NCI-H128 (cell line): ENCODE data around the gene FCRL3.
"Not testable (repeated sequence)": the region's sequence is repeated elsewhere in the genome, so short reads cannot be mapped to it uniquely, and the experiment has no call there.

Experiments used
- DNase-seq: peaks from one replicate; lab custom pipeline; 2025; ENCODE audit not compliant: unreplicated experiment; lab: John Stamatoyannopoulos, UW

The FCRL3 gene, protein sequence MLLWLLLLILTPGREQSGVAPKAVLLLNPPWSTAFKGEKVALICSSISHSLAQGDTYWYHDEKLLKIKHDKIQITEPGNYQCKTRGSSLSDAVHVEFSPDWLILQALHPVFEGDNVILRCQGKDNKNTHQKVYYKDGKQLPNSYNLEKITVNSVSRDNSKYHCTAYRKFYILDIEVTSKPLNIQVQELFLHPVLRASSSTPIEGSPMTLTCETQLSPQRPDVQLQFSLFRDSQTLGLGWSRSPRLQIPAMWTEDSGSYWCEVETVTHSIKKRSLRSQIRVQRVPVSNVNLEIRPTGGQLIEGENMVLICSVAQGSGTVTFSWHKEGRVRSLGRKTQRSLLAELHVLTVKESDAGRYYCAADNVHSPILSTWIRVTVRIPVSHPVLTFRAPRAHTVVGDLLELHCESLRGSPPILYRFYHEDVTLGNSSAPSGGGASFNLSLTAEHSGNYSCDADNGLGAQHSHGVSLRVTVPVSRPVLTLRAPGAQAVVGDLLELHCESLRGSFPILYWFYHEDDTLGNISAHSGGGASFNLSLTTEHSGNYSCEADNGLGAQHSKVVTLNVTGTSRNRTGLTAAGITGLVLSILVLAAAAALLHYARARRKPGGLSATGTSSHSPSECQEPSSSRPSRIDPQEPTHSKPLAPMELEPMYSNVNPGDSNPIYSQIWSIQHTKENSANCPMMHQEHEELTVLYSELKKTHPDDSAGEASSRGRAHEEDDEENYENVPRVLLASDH

DNA sequence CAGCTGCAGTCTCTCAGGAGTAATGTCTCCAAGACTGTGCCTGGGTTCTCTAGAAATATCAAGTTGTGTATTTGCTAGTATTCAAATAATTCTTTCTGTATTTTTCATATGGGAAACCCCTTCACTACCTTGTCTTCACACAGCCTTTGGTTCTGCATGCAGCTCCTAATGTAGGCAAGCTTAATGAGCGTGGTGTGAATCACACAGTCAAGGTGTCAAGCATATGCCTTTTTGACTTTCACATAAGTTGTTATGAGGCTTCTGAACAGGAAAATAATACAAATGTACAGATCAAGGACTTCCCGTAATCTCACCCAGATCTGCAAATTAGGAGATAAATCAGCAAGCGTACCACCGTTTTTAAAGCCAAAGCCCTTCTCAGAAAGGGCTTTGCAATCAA, at the start of gene FCRL3:
TSS of gene FCRL3 (minus strand) at position 38 of the 400 bp plus-strand sequence. CDS start 280 bp downstream, outside the sequence.
- DNase-seq: no peak

DNA sequence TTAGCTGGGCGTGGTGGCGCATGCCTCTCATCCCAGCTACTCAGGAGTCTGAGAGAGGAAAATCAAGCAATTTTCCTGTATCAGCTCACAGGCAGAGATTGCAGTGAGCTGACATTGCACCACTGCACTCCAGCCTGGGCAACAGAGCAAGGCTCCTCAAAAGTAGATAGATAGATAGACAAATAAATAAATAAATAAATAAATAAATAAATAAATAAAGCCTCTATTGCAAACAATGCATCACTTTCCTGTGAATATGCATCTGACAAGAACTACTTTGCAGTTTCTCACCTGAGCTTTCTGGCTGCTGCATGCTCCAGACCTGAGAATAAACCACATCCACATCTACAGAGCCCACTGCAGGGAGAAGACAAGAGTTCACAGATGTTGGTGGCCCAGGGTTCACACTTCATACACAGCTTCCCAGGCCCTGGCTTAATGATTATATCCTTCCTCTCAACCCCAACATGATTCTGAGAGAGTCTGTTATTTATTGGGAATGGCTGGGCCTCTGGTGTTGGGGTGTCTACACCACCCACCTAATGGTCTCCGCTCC, 47.8 kb upstream of the FCRL3 start:
- no peak for DNase-seq

DNA sequence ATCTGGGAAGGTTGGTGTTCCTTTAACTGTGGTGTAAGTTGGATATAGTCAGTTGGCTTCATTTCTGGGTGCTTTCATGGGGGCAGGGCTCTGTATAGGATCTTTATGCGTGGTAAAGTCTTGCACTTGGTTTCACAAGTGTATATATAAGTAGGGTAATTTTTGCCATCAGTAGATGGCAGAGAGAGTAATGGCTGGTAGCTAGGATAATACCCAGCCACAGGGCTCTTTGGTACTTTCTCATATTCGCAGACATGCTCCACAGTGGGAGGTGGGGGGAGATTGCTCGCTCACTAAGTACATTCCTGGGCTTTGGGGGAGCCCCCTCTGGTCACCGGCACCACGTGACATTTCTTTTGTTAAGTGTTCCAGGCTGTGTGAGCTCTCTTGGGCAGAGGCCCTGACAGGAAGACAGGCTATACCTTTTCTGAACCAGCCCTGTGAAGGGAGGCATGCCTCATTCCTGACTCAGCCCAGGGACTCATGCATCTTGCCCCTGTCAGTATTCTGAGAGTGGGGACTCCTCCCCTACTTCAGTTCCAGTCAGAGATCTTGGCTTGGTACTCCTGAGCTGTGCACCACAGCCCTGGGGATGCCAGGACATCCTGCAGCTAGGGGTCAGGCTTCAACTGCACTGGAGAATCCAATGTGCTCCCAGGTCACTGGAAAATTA, 38.8 kb upstream of the FCRL3 start:
- DNase-seq: no peak

DNA sequence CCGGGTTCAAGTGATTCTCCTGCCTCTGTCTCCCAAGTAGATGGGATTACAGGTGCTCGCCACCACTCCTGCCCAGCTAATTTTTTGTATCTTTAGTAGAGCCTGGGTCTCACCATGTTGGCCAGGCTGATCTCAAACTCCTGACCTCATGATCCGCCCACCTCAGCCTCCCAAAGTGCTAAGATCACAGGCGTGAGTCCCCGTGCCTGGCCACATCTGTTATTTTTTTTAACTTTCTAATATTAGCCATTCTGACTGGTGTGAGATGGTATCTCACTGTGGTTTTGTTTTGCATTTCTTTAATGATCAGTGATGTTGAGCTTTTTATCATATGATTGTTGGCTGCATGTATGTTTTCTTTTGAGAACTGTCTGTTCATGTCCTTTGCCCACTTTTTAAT, 35.4 kb upstream of the FCRL3 start:
- not testable (repeated sequence) for DNase-seq

DNA sequence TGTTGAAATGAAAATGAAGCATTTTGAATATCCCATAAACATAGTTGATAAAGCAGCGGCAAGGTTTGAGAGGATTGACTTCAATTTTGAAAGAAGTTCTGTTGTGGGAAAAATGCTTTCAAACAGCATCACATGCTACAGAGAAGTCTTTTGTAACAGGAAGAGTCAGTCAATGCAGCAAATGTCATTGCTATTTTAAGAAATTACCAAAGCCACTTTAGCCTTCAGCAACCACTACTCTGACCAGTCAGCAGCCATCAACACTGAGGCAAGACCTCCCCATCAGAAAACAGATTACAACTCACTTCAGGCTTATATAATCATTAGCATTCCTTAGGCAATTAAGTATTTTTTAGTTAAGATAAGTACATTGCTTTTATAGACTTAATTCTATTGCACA, 33.8 kb upstream of the FCRL3 start:
- DNase-seq: no peak

DNA sequence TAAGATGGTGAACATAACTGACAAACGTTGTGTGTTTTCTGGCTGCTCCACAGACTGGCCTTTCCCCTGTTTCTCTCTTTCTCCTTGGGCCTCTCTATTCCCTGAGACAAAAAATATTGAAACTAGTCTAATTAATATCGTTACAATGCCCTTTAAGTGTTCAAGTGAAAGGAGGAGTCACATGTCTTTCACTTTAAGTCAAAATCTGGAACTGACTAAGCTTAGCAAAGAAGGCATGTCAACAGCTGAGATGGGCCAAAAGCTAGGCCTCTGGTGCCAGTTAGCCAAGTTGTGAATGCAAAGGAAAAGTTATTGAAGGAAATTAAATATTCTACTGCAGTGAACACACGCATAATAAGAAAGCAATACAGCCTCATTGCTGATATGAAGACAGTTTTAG, 32.2 kb upstream of the FCRL3 start:
- no peak for DNase-seq

DNA sequence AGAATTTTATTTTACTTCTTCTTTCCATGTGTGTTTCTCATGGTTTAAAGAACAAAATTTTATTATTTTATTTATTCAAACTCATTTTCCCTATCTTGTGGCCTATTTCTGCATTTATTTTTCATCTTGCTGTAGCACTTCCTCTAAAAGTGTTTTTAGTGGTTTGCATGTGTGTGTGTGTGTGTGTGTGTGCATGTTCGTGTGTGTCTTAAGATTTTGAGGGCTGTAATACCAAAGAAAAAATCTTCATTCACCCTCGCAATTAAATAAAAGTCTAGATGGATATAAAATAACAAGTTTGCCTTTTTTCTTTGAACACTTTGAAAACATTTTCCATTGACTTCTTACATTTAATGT, 24.6 kb upstream of the FCRL3 start:
- DNase-seq: no peak

DNA sequence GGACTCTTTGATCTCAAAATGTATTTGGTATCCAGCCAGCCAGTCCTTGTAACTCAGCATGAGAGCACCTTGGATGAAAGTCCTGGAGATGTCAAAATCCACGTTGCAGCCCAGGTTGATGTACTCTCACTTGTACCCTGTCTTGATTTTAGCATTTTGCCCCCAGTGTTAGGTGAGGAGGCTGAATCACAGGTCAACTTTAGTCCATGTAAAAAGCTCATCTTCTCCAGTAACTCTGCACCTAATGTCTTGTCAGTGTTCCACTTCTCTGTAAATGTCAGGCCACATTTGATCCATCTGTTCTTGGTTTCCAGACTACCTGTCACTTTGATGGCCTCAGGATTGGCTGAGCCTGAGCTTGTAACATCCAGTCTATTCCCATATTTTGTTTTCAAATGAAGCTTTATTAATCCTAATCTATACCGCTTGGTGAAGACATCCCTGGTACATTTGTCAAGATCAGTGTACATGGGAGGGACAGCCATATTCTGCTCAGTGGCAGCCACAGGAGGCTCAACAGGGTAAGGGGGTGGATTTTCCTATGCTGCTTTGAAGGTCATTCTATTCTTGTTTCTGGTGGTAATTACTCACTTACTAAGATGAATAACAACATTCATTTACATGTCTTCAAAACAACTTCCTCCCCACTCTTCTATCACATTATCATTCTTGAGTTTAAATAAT, 24.1 kb upstream of the FCRL3 start:
- DNase-seq: no peak

DNA sequence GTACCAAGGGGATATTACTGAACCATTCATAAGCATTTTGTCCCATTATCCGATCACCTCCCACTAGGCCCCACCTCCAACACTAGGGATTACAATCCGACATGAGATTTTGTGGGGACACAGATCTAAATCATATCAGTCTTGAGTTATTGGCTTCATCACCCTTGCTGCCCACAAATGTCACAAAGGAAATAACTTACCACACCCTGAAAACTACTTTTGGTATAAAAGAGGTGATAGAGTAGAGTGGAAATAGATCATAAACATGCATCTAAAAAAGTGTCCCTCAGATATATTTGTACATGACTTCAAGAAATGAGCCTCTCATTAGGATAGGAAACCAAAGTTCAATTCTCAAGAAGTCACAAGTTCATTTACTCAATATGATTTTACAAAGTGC, 22.6 kb upstream of the FCRL3 start:
- DNase-seq: no peak

DNA sequence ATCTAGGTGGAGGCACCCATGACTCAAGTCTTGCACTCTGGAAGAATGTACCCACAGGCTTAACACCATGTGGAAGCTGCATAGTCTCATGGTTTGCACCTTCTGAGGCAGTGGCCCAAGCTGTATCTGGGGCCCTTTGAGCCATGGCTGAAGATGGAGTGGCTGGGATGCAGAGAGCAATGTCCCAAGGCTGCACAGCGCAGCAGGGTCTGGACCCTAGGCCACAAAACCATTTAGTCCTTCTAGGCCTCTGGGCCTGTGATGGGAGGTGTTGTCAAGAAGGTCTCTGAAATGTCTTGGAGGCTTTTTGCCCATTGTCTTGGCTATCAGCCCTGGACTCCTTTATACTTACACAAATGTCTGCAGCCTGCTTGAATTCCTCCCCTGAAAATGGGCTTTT, 21.4 kb upstream of the FCRL3 start:
- no peak for DNase-seq

DNA sequence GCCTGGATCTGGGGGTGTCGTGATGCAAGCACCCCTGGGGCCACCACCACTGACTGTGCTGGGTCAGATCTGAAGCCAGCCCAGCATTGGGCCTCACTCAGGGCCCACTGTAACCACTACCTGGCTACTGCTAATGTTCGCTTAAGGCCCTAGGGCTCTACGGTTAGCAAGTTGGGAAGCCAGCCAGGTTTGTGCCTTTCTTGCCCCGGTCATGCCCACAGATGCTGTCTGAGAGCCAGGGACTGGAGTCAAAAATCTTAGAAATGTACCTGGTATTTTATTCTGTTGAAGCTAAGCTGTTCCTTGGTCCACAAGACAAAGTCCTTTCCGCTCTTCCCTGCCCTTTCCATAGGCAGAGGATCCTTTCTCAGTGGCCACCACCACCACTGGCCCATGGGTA, 15.2 kb upstream of the FCRL3 start:
- no peak for DNase-seq

DNA sequence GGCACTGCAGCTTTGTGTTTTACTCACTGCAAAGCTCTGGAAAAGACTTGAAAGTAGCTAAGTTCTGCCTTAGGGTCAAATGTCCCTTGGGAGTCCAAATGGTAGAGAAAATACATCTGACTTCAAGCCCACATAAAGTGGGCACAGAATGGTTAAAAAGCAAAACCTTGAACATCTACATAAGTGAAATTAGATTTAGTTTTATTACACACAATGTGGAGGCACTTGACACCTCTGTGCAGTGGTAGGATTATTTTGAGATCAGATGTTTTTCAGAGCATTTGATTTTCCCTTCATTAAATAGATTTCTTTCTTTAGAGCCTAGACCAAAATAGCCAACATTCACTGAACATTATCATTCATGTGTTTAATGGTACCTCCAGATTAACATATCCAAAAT, 11.2 kb upstream of the FCRL3 start:
- no peak for DNase-seq

DNA sequence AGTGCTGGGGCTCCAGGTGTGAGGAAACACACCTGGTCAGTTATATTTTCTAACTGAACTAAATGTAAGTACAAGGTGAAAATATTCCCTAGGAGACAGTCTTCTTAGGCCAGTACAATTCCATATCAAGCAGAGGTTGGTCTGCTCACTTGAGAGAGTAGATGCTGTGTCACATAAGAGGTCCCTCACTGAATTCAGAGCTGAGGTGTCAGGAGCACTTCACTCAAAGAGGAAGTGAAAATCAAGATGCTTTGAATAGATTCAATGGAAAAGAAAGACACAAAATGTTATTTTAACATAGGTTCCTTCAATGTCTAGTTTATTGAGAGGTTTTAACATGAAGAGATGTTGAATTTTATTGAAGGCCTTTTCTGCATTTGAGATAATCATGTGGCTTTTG, 4.3 kb upstream of the FCRL3 start:
- no peak for DNase-seq

DNA sequence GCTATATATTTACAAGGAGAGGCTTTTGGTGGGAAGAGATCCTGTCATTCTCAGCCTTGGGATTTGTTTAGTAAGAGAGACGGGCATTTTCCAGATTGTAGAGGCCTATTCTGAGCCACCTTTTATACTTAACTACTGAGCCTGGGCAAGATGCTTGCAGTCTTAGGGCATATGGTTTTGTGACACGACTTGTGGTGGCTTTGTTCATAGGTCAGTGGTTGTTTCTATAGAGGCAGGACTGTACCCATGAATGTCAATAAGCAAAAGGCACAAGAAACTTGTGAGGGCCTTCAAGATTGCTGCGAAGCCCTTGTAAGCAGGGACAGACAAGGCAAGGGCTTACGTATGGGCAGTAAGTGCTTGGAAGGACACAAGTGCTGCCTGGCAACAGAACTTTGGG, 3.4 kb upstream of the FCRL3 start:
- no peak for DNase-seq

DNA sequence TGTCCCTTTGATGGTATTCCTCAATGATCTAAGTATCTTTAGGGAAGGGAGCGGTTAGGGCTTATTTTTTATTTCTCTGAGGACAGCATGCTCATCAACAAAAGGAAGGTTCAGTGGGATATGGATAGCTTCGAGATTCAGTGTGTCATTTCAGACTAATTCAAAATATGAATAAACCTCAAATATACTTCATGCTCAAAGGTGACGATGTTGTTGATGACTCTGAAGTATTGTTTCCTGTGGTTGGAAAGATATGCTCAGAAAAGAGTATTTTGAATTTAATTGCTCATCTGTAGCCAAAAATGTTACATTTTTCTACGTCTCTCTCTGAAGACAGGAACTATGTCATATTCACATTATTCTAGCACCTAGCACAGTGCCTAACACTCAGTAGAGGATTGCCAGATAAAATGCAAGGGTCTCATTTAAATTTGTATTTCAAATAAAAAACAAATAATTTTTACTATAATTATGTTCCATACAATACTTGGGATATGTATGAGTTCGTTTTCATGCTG, 1.8 kb upstream of the FCRL3 start:
- DNase-seq: no peak

DNA sequence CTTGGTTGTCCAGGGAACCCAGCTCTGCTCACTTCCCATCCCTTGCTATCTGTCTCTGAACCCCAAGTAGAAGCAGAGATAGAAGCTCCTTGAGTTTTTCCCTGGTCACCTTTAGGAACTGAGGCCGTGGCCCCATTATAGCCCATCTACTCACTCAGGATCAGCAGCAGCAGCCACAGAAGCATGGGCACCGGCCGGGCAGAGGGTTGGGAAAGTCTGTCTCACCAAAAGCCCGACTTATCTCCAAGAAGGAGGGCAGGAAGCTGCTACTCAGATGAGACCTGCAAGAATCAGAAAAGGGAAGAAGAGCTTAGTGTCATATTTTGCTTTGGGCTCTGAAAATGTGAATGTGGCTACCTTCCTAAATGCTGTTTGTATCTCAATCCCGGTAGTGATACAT, 264 bp downstream of the FCRL3 start:
- DNase-seq: no peak

DNA sequence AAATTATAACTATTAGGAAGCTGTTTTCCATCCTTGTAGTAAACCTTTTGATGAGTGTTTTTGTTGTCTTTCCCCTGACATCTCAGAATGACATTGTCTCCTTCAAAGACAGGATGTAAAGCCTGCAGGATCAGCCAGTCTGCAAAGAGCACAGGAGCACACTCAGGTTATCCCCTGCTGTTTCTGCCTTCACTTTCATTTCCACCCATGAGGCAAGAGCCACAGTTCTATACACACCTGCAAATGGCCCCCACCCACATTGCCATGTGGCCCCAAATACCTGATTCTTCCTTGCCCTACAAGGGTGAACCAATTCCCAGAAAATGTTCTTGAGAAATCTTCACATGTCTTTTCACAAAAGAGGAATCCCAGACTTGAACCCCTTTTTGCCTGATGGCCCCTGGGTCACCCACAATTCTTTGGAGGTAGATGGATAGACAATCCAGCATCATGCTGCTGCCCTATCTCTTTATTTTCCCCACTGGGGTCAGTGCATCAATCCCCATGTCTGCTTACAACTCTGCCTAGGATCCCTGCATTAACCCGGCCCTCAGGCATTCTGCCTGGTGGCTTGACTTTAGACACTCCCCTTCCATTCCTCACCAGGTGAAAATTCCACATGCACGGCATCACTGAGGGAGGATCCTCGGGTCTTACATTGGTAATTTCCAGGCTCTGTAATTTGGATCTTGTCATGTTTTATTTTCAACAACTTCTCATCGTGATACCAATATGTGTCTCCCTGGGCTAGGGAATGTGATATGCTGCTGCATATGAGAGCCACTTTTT, 2.6 kb downstream of the FCRL3 start:
- no peak for DNase-seq

DNA sequence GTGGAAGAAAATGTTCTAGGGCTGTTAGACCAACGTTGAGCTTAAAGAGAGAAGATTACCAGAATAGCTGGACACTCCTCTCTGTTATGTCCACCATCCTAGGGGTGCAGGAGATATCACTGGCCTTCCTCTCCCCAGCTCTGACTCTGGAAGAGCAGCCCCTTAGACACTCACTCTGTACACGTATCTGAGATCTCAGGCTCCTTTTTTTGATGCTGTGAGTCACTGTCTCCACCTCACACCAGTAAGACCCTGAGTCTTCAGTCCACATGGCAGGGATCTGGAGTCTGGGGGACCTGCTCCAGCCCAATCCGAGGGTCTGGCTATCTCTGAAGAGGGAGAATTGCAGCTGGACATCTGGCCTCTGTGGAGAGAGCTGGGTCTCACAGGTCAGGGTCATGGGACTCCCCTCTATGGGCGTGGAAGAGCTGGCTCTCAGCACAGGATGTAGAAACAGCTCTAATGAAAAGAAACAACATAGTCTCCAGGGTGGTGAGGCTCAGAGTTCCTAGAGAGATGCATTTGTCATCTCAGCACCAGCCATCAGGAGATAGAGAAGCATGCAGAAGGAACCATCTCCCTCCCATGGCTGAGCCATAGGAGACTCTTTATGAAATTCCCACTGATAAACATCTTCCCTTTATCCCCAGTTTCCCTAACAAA, 3.5 kb downstream of the FCRL3 start:
- no peak for DNase-seq

DNA sequence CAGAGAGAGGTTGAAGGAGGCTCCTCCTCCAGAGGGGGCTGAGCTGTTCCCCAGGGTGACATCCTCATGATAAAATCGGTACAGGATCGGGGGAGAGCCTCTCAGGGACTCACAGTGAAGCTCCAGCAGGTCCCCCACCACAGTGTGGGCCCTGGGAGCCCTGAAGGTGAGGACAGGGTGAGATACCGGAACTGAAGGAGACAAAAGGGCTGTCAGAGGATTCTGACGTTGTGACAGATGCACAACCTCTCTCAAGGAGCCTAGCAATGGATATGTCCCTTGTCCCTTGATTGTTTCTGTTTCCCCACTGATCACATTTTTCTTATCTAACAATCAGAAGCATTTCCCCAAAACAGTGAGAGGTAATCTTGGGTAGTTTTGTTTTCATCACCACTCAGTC, 5.2 kb downstream of the FCRL3 start:
- DNase-seq: no peak
